Pancreas (tissue), 10 donors: ENCODE measurements around the gene DRD4. TPM values are rescaled to one million over a fixed set of nuclear protein-coding genes. Genes with fewer than 3 reads are reported as not detected.

Experiments used
- ATAC-seq, 4 donors: fragments of 200-7000 bp; cut with Tn5 transposase; one replicate each; pipeline versions ENCODE4 v1.8.0 to v1.9.1; 2020; ENCODE audit warnings: mild to moderate bottlenecking in 4 of 4, moderate library complexity in 4 of 4
- DNase-seq, 6 donors: peaks; one replicate each; pipeline ENCODE4 v3.0.0-alpha.2; 2020
- FAIRE-seq: peaks from 2 replicates; lab custom pipeline; 2012; peaks lifted over from hg19 to GRCh38; lab: Jason Lieb, UNC
- H3K27ac ChIP-seq, 4 donors: fragments of 200-600 bp; sonication (generic); 1 replicate in 3 of 4; 2 replicates in 1 of 4; pipeline versions ENCODE4 v1.5.0 to v1.8.0; 2020
- H3K27me3 ChIP-seq, 4 donors: fragments of 200-600 bp; one replicate each; pipeline ENCODE4 v1.8.0; 2021
- H3K36me3 ChIP-seq, 3 donors: fragments of 200-600 bp; sonication (generic) in 1 of 3; one replicate each; pipeline versions ENCODE4 v1.5.0 to v1.8.0; 2020 to 2021
- H3K4me1 ChIP-seq, 3 donors: fragments of 200-600 bp; one replicate each; pipeline ENCODE4 v1.8.0; 2021
- H3K4me3 ChIP-seq, 4 donors: fragments of 200-600 bp; sonication (generic) in 2 of 4; one replicate each; pipeline versions ENCODE4 v1.5.0 to v1.8.0; 2020 to 2021
- H3K9me3 ChIP-seq, 4 donors: fragments of 200-600 bp; one replicate each; pipeline ENCODE4 v1.8.0; 2021
- WGBS, 2 donors: extraction: QIAGEN DNeasy Blood & Tissue Kit; methylation state at CpG; one replicate each; pipeline ENCODE4 v1.1.7; 2013; 5-methylcytosine and 5-hydroxymethylcytosine counted together
- intact Hi-C, 3 donors: fragments of 100-400 bp; cut with DNase I; formaldehyde crosslinking; loops; one replicate each; pipeline versions ENCODE4 v1.11.1 to v1.14.2; 2022
- polyA plus RNA-seq, 2 donors: library from polyadenylated mRNA; stranded (reverse); fragments of 200-250 nt; gene quantifications; one replicate each; pipeline ENCODE4 v1.2.3, GENCODE V29; 2013
- total RNA-seq, 6 donors: library from RNA; stranded (reverse); fragmentation: NEBNext Ultra II Directional in 4 of 6; extraction: Animal tissue kit (Norgen Biotek cat#: 25700) in 4 of 6; gene quantifications; one replicate each; pipeline versions ENCODE4 v1.2.1 to v1.2.4, GENCODE V29; 2021 to 2023
- TF ChIP-seq, protein P1 (sequence below), 4 donors: fragments of 200-600 bp; sonication (generic) in 3 of 4; IDR thresholded peaks; one replicate each; pipeline versions ENCODE4 v1.5.0 to v1.8.0; 2021; ENCODE audit warnings: antibody characterized with exemption in 4 of 4
- donor health status: healthy with polysubstance abuse.
- donor health status: DM: no; HTN: no; CAD: no; lungs with moderate emphysema.
- donor health status: DM: no; HTN: no; CAD: no.
- donor health status: control.
- donor health status: control.
- donor health status: Bipolar disorder and iron deficiency.
- donor health status: DM: yes; HTN: yes; CAD: no.
- donor health status: DM: no; HTN: no; CAD: no.
- donor health status: DM: no; HTN: no; CAD: no.
- donor health status: DM: yes; HTN: yes; CAD: no.

Gene DRD4
- total and polyA plus RNA-seq, 8 donors = 0.28 to 2.4 (median 0.79) TPM

GRCh38 chr11:637593-638521 lies 788 bp downstream of the DRD4 start:
- DNase-seq = peak in 2 of 6 donors; percentile 40 to 60
- H3K27ac ChIP-seq = no peak overlapping the region
- H3K9me3 ChIP-seq = no peaks in the 10 kb centered on the region
- intact Hi-C loops = no loop called here
- H3K27me3 ChIP-seq = no peaks in the 10 kb centered on the region
- no peaks in the 10 kb centered on the region for H3K4me1 ChIP-seq
- no peak for FAIRE-seq
- ATAC-seq = no peak
- WGBS, 2 donors = 71 to 75% methylated on average over 53 to 55 of the region's 55 CpGs
- H3K4me3 ChIP-seq = no peak overlapping the region
- no peaks in the 10 kb centered on the region for H3K36me3 ChIP-seq
- TF ChIP-seq, protein P1, sequence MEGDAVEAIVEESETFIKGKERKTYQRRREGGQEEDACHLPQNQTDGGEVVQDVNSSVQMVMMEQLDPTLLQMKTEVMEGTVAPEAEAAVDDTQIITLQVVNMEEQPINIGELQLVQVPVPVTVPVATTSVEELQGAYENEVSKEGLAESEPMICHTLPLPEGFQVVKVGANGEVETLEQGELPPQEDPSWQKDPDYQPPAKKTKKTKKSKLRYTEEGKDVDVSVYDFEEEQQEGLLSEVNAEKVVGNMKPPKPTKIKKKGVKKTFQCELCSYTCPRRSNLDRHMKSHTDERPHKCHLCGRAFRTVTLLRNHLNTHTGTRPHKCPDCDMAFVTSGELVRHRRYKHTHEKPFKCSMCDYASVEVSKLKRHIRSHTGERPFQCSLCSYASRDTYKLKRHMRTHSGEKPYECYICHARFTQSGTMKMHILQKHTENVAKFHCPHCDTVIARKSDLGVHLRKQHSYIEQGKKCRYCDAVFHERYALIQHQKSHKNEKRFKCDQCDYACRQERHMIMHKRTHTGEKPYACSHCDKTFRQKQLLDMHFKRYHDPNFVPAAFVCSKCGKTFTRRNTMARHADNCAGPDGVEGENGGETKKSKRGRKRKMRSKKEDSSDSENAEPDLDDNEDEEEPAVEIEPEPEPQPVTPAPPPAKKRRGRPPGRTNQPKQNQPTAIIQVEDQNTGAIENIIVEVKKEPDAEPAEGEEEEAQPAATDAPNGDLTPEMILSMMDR (IDR thresholded peaks at IDR 0.05) = no peak

GRCh38 chr11:638631-639331 lies 1.7 kb downstream of the DRD4 start:
- H3K27ac ChIP-seq = no peak overlapping the region
- intact Hi-C loops = no loop called here
- no peak for FAIRE-seq
- ATAC-seq = no peak
- TF ChIP-seq, protein P1 (IDR thresholded peaks at IDR 0.05) = no peak
- no peaks in the 10 kb centered on the region for H3K4me1 ChIP-seq
- no peaks in the 10 kb centered on the region for H3K27me3 ChIP-seq
- H3K9me3 ChIP-seq = no peaks in the 10 kb centered on the region
- WGBS, 2 donors = 82 to 88% methylated on average over 27 to 28 of the region's 28 CpGs
- no peak overlapping the region for H3K4me3 ChIP-seq
- H3K36me3 ChIP-seq = peaks cover 0 to 2% (median 0%) of the 10 kb centered on the region in 3 donors
- DNase-seq = no peak

DNA sequence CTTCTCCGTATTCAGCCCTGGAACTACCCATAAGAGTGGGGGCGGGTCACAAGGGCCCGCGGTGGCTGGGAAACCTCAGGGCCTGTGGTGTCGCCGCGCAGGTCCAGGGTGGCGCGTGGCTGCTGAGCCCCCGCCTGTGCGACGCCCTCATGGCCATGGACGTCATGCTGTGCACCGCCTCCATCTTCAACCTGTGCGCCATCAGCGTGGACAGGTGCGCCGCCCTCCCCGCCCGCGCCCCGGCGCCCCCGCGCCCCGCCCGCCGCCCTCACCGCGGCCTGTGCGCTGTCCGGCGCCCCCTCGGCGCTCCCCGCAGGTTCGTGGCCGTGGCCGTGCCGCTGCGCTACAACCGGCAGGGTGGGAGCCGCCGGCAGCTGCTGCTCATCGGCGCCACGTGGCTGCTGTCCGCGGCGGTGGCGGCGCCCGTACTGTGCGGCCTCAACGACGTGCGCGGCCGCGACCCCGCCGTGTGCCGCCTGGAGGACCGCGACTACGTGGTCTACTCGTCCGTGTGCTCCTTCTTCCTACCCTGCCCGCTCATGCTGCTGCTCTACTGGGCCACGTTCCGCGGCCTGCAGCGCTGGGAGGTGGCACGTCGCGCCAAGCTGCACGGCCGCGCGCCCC lies 2.4 kb downstream of the DRD4 start:
- intact Hi-C loops = no loop called here
- 65 to 67% methylated on average over 58 to 80 of the region's 80 CpGs for WGBS, 2 donors
- DNase-seq = peak in 1 of 6 donors; percentile 59
- Histone ChIP-seq H3K4me1 (no peaks in the 10 kb centered on the region), H3K4me3 (no peak overlapping the region), H3K27me3 (no peaks in the 10 kb centered on the region), H3K9me3 (no peaks in the 10 kb centered on the region), H3K36me3 (peaks cover 0 to 9% (median 0%) of the 10 kb centered on the region in 3 donors), H3K27ac (no peak overlapping the region)
- no peak for FAIRE-seq
- TF ChIP-seq, protein P1 (IDR thresholded peaks at IDR 0.05) = no peak
- no peak for ATAC-seq

GRCh38 chr11:640021-640706 lies 3.1 kb downstream of the DRD4 start:
- intact Hi-C loops = no loop called here
- H3K4me1 ChIP-seq = no peaks in the 10 kb centered on the region
- H3K27me3 ChIP-seq = no peaks in the 10 kb centered on the region
- DNase-seq = peak in 2 of 6 donors; percentile 46 to 71
- H3K9me3 ChIP-seq = no peaks in the 10 kb centered on the region
- no peak for ATAC-seq
- H3K4me3 ChIP-seq = no peak overlapping the region
- 70 to 71% methylated on average over 39 to 69 of the region's 69 CpGs for WGBS, 2 donors
- H3K36me3 ChIP-seq = peaks cover 0 to 9% (median 0%) of the 10 kb centered on the region in 3 donors
- no peak overlapping the region for H3K27ac ChIP-seq
- no peak for FAIRE-seq
- TF ChIP-seq, protein P1 (IDR thresholded peaks at IDR 0.05) = no peak
